Astrocyte of the hippocampus (primary cell): ENCODE results near the gene OR2AK2.

ENCODE experiments used
- DNase-seq: peaks from one replicate; pipeline ENCODE4 v3.0.0; 2011; ENCODE audit warnings: low read depth, low spot score

Gene OR2AK2

DNA sequence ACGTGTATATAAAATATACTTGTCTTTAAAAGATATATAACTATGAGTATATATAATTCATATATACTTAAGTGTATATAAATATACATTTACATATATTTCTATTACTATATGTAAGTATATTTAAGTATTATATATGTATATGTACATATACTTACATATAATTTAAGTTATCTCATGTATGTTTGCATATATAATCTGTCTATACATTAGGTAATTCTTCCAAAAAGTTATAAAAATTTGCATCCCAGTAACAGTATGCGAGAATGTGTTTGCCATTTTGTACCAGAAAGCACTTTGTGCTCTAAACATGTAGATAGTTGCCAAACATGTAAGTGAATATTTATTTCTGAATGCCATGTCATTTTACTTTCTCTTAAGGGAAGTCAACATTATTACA is at the start of gene OR2AK2:
Gene OR2AK2 (plus strand): TSS at position 301 of the 400 bp plus-strand sequence. CDS start 144 bp downstream, outside the sequence.
- no peak for DNase-seq

DNA sequence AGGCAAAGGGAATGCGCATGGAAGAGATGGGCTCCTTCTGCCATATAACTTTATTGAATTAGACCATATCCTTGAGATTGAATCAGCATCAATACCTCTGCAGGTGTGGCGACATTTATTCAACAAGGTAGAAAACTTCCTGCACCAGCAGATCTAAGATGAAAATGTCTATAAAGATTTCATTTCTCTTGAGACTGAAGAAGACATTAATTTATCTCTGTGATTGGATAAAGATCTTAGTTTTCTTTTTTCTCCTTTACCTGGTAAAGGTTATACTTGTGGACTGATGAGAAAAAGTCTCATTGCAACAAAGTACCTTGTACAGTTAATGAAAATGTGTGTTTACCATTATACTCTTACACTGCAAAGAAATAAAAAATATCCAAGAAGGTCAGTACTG is 45.1 kb upstream of the OR2AK2 start, which contains the start of gene OR2T8:
Gene OR2T8 (plus strand): TSS at position 301 of the 400 bp plus-strand sequence. CDS start 766 bp downstream, outside the sequence.
- DNase-seq, result no peak

GRCh38 chr1:247923941-247924340 is 41.1 kb upstream of the OR2AK2 start:
- DNase-seq, result no peak

- DNase-seq, result no peak
These were observed 40.2 kb upstream of the OR2AK2 start, which contains the start of gene OR2AJ1 for GRCh38 chr1:247924868-247925267. TSS of gene OR2AJ1 (plus strand) at chr1:247924889. CDS start at chr1:247933769, 8,880 bp downstream.

- DNase-seq, result no peak
These were observed 31.0 kb upstream of the OR2AK2 start for GRCh38 chr1:247933989-247934388.

- DNase-seq, result no peak
These were observed 29.3 kb upstream of the OR2AK2 start for GRCh38 chr1:247935781-247936180.

- DNase-seq, result no peak
These were observed 28.6 kb upstream of the OR2AK2 start for GRCh38 chr1:247936415-247936814.

DNA sequence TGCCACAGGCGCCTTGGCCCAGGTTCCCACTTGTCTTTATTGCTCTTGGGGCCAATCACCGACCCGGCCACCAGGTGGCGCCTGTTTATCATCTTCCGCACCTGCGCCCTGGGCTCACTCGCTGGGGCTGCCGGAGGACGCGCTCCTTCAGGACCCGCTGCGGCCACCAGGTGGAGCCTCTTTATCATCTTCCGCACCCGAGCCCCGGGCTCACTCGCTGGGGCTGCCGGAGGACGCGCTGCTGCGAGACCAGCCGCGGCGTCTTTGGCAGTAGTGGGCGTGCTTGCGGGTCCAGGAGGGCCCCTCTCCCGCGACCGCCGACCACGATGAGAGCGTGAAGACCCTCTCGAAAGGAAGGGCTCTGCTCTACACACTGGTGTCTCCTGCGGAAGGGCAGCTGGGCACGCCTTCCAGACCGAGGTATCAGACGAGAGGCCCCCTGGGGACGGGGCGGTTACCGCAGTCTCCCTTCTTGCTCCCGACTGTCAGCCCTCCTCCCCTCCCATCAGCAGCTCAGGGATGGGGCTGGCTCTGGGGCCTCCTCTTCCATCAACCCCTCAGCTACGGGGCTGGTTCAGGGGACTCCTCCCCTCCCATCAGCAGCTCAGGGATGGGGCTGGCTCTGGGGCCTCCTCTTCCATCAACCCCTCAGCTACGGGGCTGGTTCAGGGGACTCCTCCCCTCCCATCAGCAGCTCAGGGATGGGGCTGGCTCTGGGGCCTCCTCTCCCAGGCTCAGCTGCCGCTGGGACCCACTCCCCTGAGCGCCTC is 27.9 kb upstream of the OR2AK2 start:
- DNase-seq, result peak; percentile 77

GRCh38 chr1:247942624-247943023 is 22.4 kb upstream of the OR2AK2 start:
- no peak for DNase-seq

DNA sequence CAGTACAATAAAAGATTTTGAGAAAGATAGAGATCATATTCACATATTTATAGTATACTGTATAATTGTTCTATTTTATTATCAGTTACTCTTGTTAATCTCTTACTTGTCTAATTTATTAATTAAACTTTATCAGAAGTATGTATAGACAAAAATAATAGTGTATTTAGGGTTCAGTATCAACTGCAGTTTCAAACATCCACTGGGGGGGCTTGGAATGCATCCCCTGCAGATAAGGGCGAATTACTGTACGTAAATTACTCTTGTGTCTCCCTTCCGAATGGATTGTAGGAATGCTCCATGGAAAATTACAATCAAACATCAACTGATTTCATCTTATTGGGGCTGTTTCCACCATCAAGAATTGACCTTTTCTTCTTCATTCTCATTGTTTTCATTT is 16.5 kb upstream of the OR2AK2 start, which contains the start of gene OR2L8:
Gene OR2L8 (plus strand): TSS at position 301 of the 400 bp plus-strand sequence. CDS start 0 bp downstream, at position 301.
- DNase-seq, result no peak

GRCh38 chr1:247953408-247953807 is 11.6 kb upstream of the OR2AK2 start:
- no peak for DNase-seq

DNA sequence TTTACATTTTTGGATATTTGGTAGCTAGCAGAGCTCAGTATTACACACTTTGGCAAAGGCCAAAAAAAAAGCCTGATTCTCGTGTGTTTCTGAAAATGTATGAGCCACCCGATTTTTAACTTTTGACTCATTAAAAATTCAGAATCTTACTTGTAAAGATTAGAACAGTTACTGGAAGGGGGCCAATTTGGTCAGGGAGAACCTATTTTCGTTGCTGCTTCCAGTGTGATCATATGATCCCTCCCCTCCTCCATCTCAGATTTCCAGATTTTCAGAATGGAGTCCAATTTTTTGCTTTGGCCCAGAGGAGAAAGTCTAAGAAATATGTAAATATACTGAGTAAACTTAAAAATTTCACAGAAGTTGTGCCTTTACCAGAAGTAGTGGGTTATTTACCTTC is 3.2 kb upstream of the OR2AK2 start:
- no peak for DNase-seq

GRCh38 chr1:247962911-247963588 is 2.0 kb upstream of the OR2AK2 start:
- DNase-seq, result peak; percentile 1

DNA sequence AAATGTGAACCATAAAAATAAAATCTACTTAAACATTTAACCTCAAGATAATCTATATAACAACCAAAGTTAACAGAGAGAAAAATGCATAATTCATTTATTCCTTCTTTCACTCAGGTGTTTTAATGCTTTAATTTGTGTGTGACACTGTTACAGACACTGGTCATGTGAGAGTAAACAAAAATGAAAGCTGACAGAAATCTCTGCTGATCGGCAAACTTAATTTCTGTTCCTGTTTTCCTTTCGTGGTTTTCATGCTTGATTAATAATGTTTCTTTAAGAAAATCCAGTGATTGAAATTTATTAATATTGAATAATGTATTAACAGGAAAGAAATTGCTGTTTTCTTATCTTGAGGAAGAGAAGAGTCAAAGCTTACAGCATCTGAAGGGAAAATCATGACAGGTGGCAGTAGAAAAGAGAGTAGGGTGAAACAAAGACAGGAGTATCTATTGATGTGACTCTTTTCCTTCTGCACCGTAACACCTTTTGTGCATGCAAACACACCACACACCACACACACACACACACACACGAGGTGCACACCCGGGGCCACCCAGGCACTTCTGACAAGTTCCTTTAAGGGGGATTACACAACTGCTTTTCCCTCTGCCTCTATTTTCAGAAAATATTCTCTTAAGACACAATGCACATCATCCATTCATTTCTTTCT is 1.6 kb downstream of the OR2AK2 start:
- no peak for DNase-seq

- DNase-seq, result no peak
These were observed 28.0 kb downstream of the OR2AK2 start for GRCh38 chr1:247992986-247993385.

- no peak for DNase-seq
These were observed 33.8 kb downstream of the OR2AK2 start for GRCh38 chr1:247998811-247999210.

DNA sequence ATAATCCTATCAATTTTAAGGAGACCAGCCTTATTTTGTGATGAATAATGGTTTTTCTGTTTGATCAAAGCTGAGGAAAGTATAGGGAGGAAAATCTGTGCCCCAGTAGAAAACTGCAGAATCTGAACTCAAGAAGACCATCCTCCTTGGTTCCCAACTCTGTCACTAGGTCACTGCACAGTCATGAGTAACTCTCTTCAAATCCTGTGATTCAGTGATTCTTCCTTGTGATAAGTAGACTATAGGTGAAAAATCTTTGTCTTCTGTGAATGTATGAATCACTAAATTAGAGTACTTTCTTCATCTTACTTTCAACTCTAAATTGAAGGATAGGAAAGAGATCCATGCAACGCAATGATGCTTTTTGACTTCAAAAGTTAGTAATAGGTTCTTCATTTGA is 35.1 kb downstream of the OR2AK2 start:
- DNase-seq, result no peak

DNA sequence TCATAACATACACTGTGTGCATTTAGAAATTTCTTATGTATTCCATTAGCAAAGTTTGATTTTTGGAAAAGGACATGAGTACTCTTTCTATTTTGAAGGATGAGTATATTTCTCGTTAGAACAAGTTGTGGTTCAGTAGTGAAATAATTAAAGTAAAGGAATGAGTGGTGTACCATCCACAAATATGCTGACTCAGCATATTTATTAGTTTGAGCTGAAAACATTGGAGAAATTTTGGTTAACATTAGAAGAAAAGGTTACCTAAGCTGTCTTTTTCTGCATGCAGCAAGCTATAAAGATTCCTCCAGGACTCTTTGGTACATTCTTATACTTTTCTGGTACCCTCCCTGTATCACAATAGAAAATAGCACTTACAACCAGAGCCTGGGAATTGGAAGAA is 42.7 kb downstream of the OR2AK2 start:
- no peak for DNase-seq

DNA sequence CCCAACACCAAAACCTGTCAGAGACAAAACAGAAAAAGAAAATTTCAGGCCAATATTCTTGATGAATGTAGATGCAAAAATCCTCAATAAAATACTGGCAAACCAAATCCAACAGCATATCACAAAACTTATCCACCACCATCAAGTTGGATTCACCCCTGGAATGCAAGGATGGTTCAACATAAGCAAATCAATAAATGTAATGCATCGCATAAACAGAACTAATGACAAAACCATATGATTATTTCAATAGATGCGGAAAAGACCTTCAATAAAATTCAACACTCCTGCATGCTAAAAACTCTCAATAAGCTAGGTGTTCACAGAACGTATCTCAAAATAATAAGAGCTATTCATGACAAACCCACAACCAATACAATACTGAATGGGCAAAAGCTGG is 44.6 kb downstream of the OR2AK2 start:
- DNase-seq, result no peak

- no peak for DNase-seq
These were observed 48.2 kb downstream of the OR2AK2 start, which contains the start of gene OR2L5 for GRCh38 chr1:248013229-248013710. TSS of gene OR2L5 (plus strand) at chr1:248013660. CDS start at chr1:248021948, 8,288 bp downstream.

DNA sequence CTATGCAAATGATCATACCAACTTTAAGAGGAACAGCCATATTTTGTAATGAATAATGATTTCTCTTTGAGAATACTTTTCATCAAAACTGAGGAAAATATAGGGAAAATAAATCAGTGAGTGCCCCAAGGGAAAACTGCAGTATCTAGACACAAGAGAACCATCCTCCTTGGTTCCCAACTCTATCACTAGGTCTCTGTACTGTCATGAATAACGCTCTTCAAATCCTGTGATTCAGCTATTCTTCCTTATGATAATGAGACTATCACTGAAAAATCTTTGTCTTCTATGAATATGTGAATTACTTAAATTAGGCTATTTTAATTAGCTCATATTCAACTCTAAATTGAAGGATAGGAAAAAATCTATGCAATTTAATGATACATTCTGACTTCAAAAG is 50.8 kb downstream of the OR2AK2 start:
- no peak for DNase-seq
